Left lung (tissue), 10 donors: ENCODE data around the gene OXTR. TPM values are rescaled to one million over a fixed set of nuclear protein-coding genes. Genes with fewer than 3 reads are reported as not detected.

Source experiments
- ATAC-seq: fragments of 200-7000 bp; cut with Tn5 transposase; one replicate; pipeline ENCODE4 v1.9.1; 2020; ENCODE audit warnings: moderate library complexity
- DNase-seq, 4 donors: peaks; one replicate each; pipeline ENCODE4 v3.0.0-alpha.2; 2013 to 2020
- H3K27ac ChIP-seq, 2 donors: fragments of 200-600 bp; sonication (generic) in 1 of 2; one replicate each; pipeline versions ENCODE4 v1.5.0 to v1.8.0; 2020 to 2021
- H3K27me3 ChIP-seq, 2 donors: fragments of 200-600 bp; sonication (generic) in 1 of 2; one replicate each; pipeline versions ENCODE4 v1.5.0 to v1.8.0; 2020 to 2021
- H3K36me3 ChIP-seq, 2 donors: fragments of 200-600 bp; sonication (generic) in 1 of 2; one replicate each; pipeline versions ENCODE4 v1.5.0 to v1.8.0; 2020 to 2021
- H3K4me1 ChIP-seq, 2 donors: fragments of 200-600 bp; one replicate each; pipeline ENCODE4 v1.8.0; 2021
- H3K4me3 ChIP-seq, 2 donors: fragments of 200-600 bp; sonication (generic) in 1 of 2; one replicate each; pipeline versions ENCODE4 v1.5.0 to v1.8.0; 2020 to 2021; ENCODE audit warnings: mild to moderate bottlenecking in 1 of 2
- H3K9me3 ChIP-seq, 2 donors: fragments of 200-600 bp; sonication (generic) in 1 of 2; one replicate each; pipeline versions ENCODE4 v1.5.0 to v1.8.0; 2020 to 2021
- CTCF ChIP-seq, 2 donors: fragments of 200-600 bp; sonication (generic) in 1 of 2; IDR thresholded peaks; one replicate each; pipeline versions ENCODE4 v1.5.0 to v1.8.0; 2021; ENCODE audit warnings: antibody characterized with exemption in 2 of 2
- intact Hi-C, 2 donors: fragments of 100-400 bp; cut with DNase I; formaldehyde crosslinking; loops; one replicate each; pipeline versions ENCODE4 v1.11.2 to v1.14.2; 2022
- polyA plus RNA-seq, 6 donors: library from polyadenylated mRNA; unstranded; fragments of 120-200 nt; gene quantifications; one replicate each; pipeline ENCODE4 v1.2.1, GENCODE V29; 2013; ENCODE audit not compliant: insufficient read length in 6 of 6
- total RNA-seq, 2 donors: library from RNA; stranded (reverse); fragmentation: NEBNext Ultra II Directional; extraction: Animal tissue kit (Norgen Biotek cat#: 25700); gene quantifications; one replicate each; pipeline ENCODE4 v1.2.1, GENCODE V29; 2021
- donor health status: DM: no; HTN: yes; CAD: no.
- donor health status: DM: no; HTN: no; CAD: no.

Gene OXTR
- total and polyA plus RNA-seq, 8 donors, result 0.82 to 4.9 (median 1.5) TPM

GRCh38 chr3:8713901-8714759, 55.3 kb downstream of the OXTR start:
- no peak for ATAC-seq

GRCh38 chr3:8712908-8713255, 56.5 kb downstream of the OXTR start:
- H3K9me3 ChIP-seq, result no peaks in the 10 kb centered on the region
- H3K27ac ChIP-seq, result no peak overlapping the region
- ATAC-seq, result no peak

More at GRCh38 chr3:8713901-8714759, 55.3 kb downstream of the OXTR start:
- no peaks in the 10 kb centered on the region for H3K36me3 ChIP-seq
- no peak overlapping the region for H3K27ac ChIP-seq
- no peaks in the 10 kb centered on the region for H3K27me3 ChIP-seq
- TF ChIP-seq CTCF (IDR thresholded peaks at IDR 0.05), result no peak
- H3K9me3 ChIP-seq, result no peaks in the 10 kb centered on the region
- DNase-seq, result no peak
- no peak overlapping the region for H3K4me3 ChIP-seq
- no peaks in the 10 kb centered on the region for H3K4me1 ChIP-seq
- intact Hi-C loops, result no loop called here

GRCh38 chr3:8712045-8712907, 57.1 kb downstream of the OXTR start:
- H3K4me3 ChIP-seq, result no peak overlapping the region
- no peaks in the 10 kb centered on the region for H3K27me3 ChIP-seq
- ATAC-seq (no peak), DNase-seq (no peak)
- no peak overlapping the region for H3K27ac ChIP-seq
- TF ChIP-seq CTCF (IDR thresholded peaks at IDR 0.05), result no peak
- intact Hi-C loops, result no loop called here
- H3K36me3 ChIP-seq, result no peaks in the 10 kb centered on the region
- no peaks in the 10 kb centered on the region for H3K9me3 ChIP-seq
- no peaks in the 10 kb centered on the region for H3K4me1 ChIP-seq

More at GRCh38 chr3:8712908-8713255, 56.5 kb downstream of the OXTR start:
- no peaks in the 10 kb centered on the region for H3K4me1 ChIP-seq
- no peak for TF ChIP-seq CTCF (IDR thresholded peaks at IDR 0.05)
- DNase-seq, result no peak
- intact Hi-C loops, result no loop called here
- no peaks in the 10 kb centered on the region for H3K27me3 ChIP-seq
- H3K36me3 ChIP-seq, result no peaks in the 10 kb centered on the region
- no peak overlapping the region for H3K4me3 ChIP-seq

DNA sequence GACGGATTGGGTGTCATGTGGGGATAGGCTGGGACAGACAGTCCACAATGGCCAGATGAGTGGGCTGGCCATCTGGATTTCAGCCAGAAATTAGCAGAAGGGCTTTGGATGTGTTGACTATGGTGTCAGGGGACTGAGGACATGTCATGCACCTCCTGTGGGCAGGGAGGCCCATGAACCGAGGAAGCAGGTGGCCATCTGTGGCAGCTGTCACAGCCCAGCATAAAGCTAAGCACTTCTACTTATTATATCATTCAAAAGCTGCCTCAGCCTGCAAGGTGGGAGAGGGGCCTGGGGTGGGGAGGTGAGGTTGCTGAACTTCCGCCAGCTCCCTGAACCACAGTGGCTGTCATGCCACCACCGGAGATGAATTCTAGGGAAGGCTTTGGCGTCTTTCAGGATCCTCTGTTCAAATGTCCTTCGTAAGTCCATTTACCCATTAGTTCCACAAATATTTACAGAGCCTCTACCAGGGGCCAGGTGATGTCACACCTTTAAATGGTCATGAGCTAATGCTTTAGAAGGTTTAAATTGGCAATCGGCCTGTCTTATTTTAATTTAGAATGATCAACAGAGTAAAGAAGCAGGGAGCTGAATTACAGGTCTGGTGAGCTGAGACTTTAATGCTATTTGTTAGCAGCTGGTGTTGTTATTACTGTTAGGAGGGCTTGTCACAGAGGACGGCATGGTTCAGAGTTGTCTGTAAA, 59.5 kb downstream of the OXTR start:
- intact Hi-C loops, result no loop called here
- no peaks in the 10 kb centered on the region for H3K36me3 ChIP-seq
- DNase-seq (peak in 1 of 4 donors; percentile 42), ATAC-seq (no peak)
- H3K4me1 ChIP-seq, result no peaks in the 10 kb centered on the region
- no peak overlapping the region for H3K27ac ChIP-seq
- H3K4me3 ChIP-seq, result no peak overlapping the region
- H3K9me3 ChIP-seq, result peaks cover 0 to 13% of the 10 kb centered on the region in 2 donors
- TF ChIP-seq CTCF (IDR thresholded peaks at IDR 0.05), result no peak
- H3K27me3 ChIP-seq, result no peaks in the 10 kb centered on the region
